K562 (cell line): ENCODE measurements around the gene USP48. TPM values are rescaled to one million over a fixed set of nuclear protein-coding genes. Genes with fewer than 3 reads are reported as not detected.

Source experiments
- ATAC-seq: fragments of 200-7000 bp; cut with Tn5 transposase; 3 replicates; pipeline ENCODE4 v1.9.1; 2020; ENCODE audit warnings: moderate library complexity
- BruUV-seq: library from RNA; stranded (reverse); fragments of 400-500 nt; replicated peaks from 2 replicates; lab custom pipeline; 2021; lab: Mats Ljungman, UMichigan
- CTCF ChIA-PET: fragments of 300-600 bp; formaldehyde crosslinking; extraction: SDS; loops from one replicate; lab custom pipeline; 2021; ENCODE audit warnings: low intra/inter-chr PET ratio; lab: Yijun Ruan, JAX
- POLR2A ChIA-PET: fragments of 300-600, 350-650 bp; sonication (Branson Sonifier 250); formaldehyde crosslinking; extraction: SDS; loops from one replicate; lab custom pipeline; 2021; ENCODE audit warnings: antibody characterized with exemption, inconsistent platforms; lab: Yijun Ruan, JAX
- DNase-seq, 4 experiments: peaks; one replicate each; pipeline versions ENCODE4 v3.0.0 to v3.0.0-alpha.2; 2011 to 2018; ENCODE audit warnings: low spot score in 3 of 4, mixed read lengths in 3 of 4; ENCODE audit errors: extremely low read depth in 1 of 4
- FAIRE-seq: peaks from 2 replicates; lab custom pipeline; 2011; peaks lifted over from hg19 to GRCh38; lab: Jason Lieb, UNC
- H2AFZ ChIP-seq: 2 replicates; pipeline ENCODE4 v1.6.0; 2011; ENCODE audit warnings: low read depth, low read length, control low read depth, inconsistent platforms
- H3K27ac ChIP-seq: fragments of 200-600 bp; 3 replicates; pipeline ENCODE4 v1.8.0; 2011; ENCODE audit warnings: low read depth, mild to moderate bottlenecking, control low read depth, inconsistent platforms, low read length, moderate library complexity, mixed read lengths; ENCODE audit errors: extremely low read depth
- H3K27me3 ChIP-seq, 2 experiments: fragments of 300-600 bp in 1 of 2; 2 replicates in 1 of 2; 3 replicates in 1 of 2; pipeline versions ENCODE4 v1.6.0 to v1.8.0; 2011; ENCODE audit warnings: inconsistent platforms in 2 of 2, low read length in 2 of 2, mild to moderate bottlenecking in 1 of 2, mixed read lengths in 1 of 2, moderate library complexity in 1 of 2; ENCODE audit not compliant: control insufficient read depth in 2 of 2, insufficient read depth in 2 of 2
- H3K36me3 ChIP-seq: fragments of 300-600 bp; 3 replicates; pipeline ENCODE4 v1.8.0; 2011; ENCODE audit warnings: mild to moderate bottlenecking, low read length, inconsistent platforms; ENCODE audit not compliant: control insufficient read depth, insufficient read depth
- H3K4me1 ChIP-seq, 2 experiments: fragments of 200-600 bp in 1 of 2; replicated peaks in 1 of 2; 2 replicates in 1 of 2; 3 replicates in 1 of 2; pipeline versions ENCODE4 v1.5.1 to v1.8.0; 2011; ENCODE audit warnings: inconsistent platforms in 2 of 2, low read length in 2 of 2, mild to moderate bottlenecking in 1 of 2, mixed read lengths in 1 of 2, moderate library complexity in 1 of 2; ENCODE audit not compliant: control insufficient read depth in 2 of 2, insufficient read depth in 2 of 2
- H3K4me2 ChIP-seq: 2 replicates; pipeline ENCODE4 v1.6.1; 2011; ENCODE audit warnings: low read length, control low read depth, inconsistent platforms, mixed read lengths; ENCODE audit not compliant: insufficient read depth
- H3K4me3 ChIP-seq: fragments of 200-600 bp; sonication (generic), shearing (Covaris generic); 2 replicates; pipeline ENCODE4 v1.5.1; 2016; ENCODE audit warnings: control low read depth, inconsistent platforms
- H3K79me2 ChIP-seq: fragments of 200-600 bp; 3 replicates; pipeline ENCODE4 v1.8.0; 2011; ENCODE audit warnings: low read length, inconsistent platforms; ENCODE audit not compliant: control insufficient read depth, insufficient read depth
- H3K9ac ChIP-seq, 2 experiments: 2 replicates each; pipeline versions ENCODE4 v1.6.0 to v1.6.1; 2011; ENCODE audit warnings: low read depth in 2 of 2, low read length in 2 of 2, control low read depth in 1 of 2, inconsistent platforms in 1 of 2, mild to moderate bottlenecking in 1 of 2, mixed read lengths in 1 of 2; ENCODE audit not compliant: insufficient read depth in 1 of 2
- H3K9me1 ChIP-seq: one replicate; pipeline ENCODE4 v1.6.0; 2011; ENCODE audit warnings: inconsistent platforms, mild to moderate bottlenecking, low read length, moderate library complexity; ENCODE audit not compliant: control insufficient read depth, insufficient read depth
- H3K9me3 ChIP-seq: replicated peaks from 2 replicates; pipeline ENCODE4 v1.5.1; 2011; ENCODE audit warnings: low read depth, low read length, inconsistent platforms; ENCODE audit not compliant: control insufficient read depth, insufficient read depth
- H4K20me1 ChIP-seq: replicated peaks from 2 replicates; pipeline ENCODE4 v1.6.1; 2011; ENCODE audit warnings: low read length, inconsistent platforms, mixed read lengths; ENCODE audit not compliant: control insufficient read depth, insufficient read depth
- E2F3 ChIP-seq: fragments of 250-450 bp; sonication (Bioruptor Pico); IDR thresholded peaks from 2 replicates; pipeline ENCODE4 v1.4.0; 2020; ENCODE audit warnings: mild to moderate bottlenecking
- GTF2E2 ChIP-seq: fragments of 200-800 bp; sonication (Bioruptor generic); IDR thresholded peaks from 2 replicates; pipeline ENCODE4 v1.6.1; 2016; ENCODE audit warnings: missing genetic modification characterization, missing compliant biosample characterization
- NCOA2 ChIP-seq, 2 experiments: fragments of 450-650 bp; IDR thresholded peaks; 2 replicates each; pipeline ENCODE4 v1.6.1; 2018; ENCODE audit warnings: mild to moderate bottlenecking in 2 of 2, moderate library complexity in 1 of 2; ENCODE audit not compliant: partially characterized antibody in 2 of 2
- RBM34 ChIP-seq: fragments of 200-400 bp; formaldehyde crosslinking; IDR thresholded peaks from 2 replicates; pipeline ENCODE4 v1.6.1; 2018; ENCODE audit warnings: low read length, borderline replicate concordance; ENCODE audit not compliant: insufficient read depth
- SRSF9 ChIP-seq: fragments of 200-400 bp; formaldehyde crosslinking; IDR thresholded peaks from 2 replicates; pipeline ENCODE4 v1.6.1; 2017; ENCODE audit warnings: low read depth, low read length, borderline replicate concordance
- STAT6 ChIP-seq: sonication (generic); formaldehyde crosslinking; IDR thresholded peaks from 2 replicates; pipeline ENCODE4 v1.8.1; 2023; ENCODE audit warnings: mild to moderate bottlenecking, missing genetic modification reagents
- TFAP4 ChIP-seq: sonication (generic); formaldehyde crosslinking; IDR thresholded peaks from 2 replicates; pipeline ENCODE4 v1.8.0; 2022; ENCODE audit warnings: missing genetic modification reagents, mild to moderate bottlenecking, moderate library complexity, borderline replicate concordance
- ZBTB17 ChIP-seq: fragments of 450-650 bp; formaldehyde crosslinking; IDR thresholded peaks from 2 replicates; pipeline ENCODE4 v1.4.0; 2020; ENCODE audit warnings: mild to moderate bottlenecking
- ZNF134 ChIP-seq: fragments of 250-450 bp; sonication (Bioruptor Pico); conservative IDR thresholded peaks from 2 replicates; pipeline ENCODE4 v1.4.0; 2020
- ZNF408 ChIP-seq: fragments of 250-450 bp; sonication (Bioruptor Pico); IDR thresholded peaks from 2 replicates; pipeline ENCODE4 v1.4.0; 2020; ENCODE audit warnings: low read depth, mild to moderate bottlenecking, moderate library complexity
- WGBS: fragments of 100-300 bp; shearing (Covaris generic); methylation state at CpG from one replicate; pipeline ENCODE4 v1.1.6; 2016; ENCODE audit warnings: low coverage, mixed read lengths; ENCODE audit not compliant: insufficient coverage; ENCODE audit errors: missing lambda C conversion rate; 5-methylcytosine and 5-hydroxymethylcytosine counted together
- in situ Hi-C: fragments of 300-500 bp; cut with MboI; formaldehyde crosslinking; loops from 4 replicates; pipeline ENCODE4 v1.15.0; 2018; ENCODE audit warnings: inconsistent platforms, mixed read lengths
- intact Hi-C: fragments of 100-400 bp; cut with micrococcal nuclease; formaldehyde crosslinking; loops from 2 replicates; pipeline ENCODE4 v1.14.2; 2022
- polyA plus RNA-seq, 8 experiments: library from polyadenylated mRNA; depleted of rRNA in 4 of 8; stranded (reverse) in 5 of 8; unstranded in 3 of 8; fragments of >200 nt; fragmentation: Nextera tagmentation in 2 of 8; fragmentation: Illumina TruSeq in 1 of 8; extraction: Ambion mirVana in 2 of 8; extraction: Trizol in 1 of 8; gene quantifications; 2 replicates each; pipeline versions ENCODE4 v1.2.1 to v1.2.3, GENCODE V29; 2011 to 2014; ENCODE audit warnings: inconsistent platforms in 1 of 8, missing spikeins in 1 of 8
- total RNA-seq, 7 experiments: library from RNA; depleted of rRNA in 6 of 7; stranded (reverse); fragments of >200 nt in 6 of 7; fragmentation: Illumina TruSeq in 2 of 7; extraction: Trizol in 2 of 7; gene quantifications; 2 replicates each; pipeline versions ENCODE4 v1.2.1 to v1.2.3, GENCODE V29; 2011 to 2021; ENCODE audit warnings: low replicate concordance in 1 of 7
- TF ChIP-seq, protein P1 (sequence below): sonication (generic); formaldehyde crosslinking; IDR thresholded peaks from 2 replicates; pipeline ENCODE4 v1.8.0; 2022; ENCODE audit warnings: missing genetic modification reagents, mild to moderate bottlenecking, borderline replicate concordance

USP48 gene
- total and polyA plus RNA-seq, 9 of the 15 experiments (the other 6 are each of a cell fraction or from before 2014, with no cell fraction given): 23.3 to 123 (median 106) TPM

- no peak for TF ChIP-seq RBM34
- no peak for TF ChIP-seq NCOA2 (IDR thresholded peaks at IDR 0.05; ENCODE audit: partially characterized antibody in 2 of 2)
Observed at GRCh38 chr1:21813542-21813941, 30.6 kb upstream of the USP48 start (continued).

DNA sequence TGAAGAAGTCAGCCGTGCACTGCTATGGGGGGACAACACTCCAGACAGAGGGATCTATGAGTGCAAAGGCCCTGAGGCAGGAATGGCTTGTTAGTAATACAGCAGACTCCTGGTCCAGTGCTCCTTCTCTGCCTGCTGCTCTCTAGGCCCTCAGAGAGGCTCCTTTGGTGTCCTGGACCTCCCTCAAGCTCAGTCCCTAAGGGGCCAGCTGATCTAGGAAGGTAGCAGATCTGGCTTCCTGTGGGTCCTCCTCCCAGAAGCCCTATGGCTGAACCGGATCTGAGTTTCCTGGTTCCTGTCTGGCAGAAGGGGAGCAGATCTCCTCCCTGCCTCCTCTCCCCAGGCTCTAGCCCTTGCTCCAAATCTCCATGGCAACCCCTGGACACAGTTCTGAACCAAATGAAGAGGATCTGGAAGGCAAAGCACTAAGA, 28.9 kb upstream of the USP48 start, which contains the start of gene LDLRAD2:
Gene LDLRAD2 (plus strand): TSS at position 391 of the 431 bp plus-strand sequence. CDS start 187 bp downstream, outside the sequence.
- ChIA-PET POLR2A (no interaction called here), CTCF (no interaction called here)
- H3K27ac ChIP-seq: no peak within 1 kb of the TSS
- 27% methylated on average over 2 of the region's 2 CpGs for WGBS
- H3K9me3 ChIP-seq: no peaks in the 10 kb centered on the region
- peak within 1 kb of the TSS; percentile 77 for H2AFZ ChIP-seq
- FAIRE-seq (no peak), ATAC-seq (peak; percentile 17; the same call in 2 of the 3 replicates), DNase-seq (peak in 1 of 4 experiments; percentile 39)
- no peak within 1 kb of the TSS for H3K4me3 ChIP-seq
- in situ Hi-C loops: no loop called here
- H3K79me2 ChIP-seq: no peaks in the 10 kb centered on the region
- no peaks in the 10 kb centered on the region for H3K27me3 ChIP-seq
- H3K9me1 ChIP-seq: no peaks in the 10 kb centered on the region
- intact Hi-C loops: no loop called here
- H3K4me1 ChIP-seq: peaks cover 0 to 13% of the 10 kb centered on the region in 2 experiments; a peak in 4 of 5 replicates
- no peaks in the 10 kb centered on the region for H4K20me1 ChIP-seq
- no TSS peak for BruUV-seq
- H3K36me3 ChIP-seq: no peaks in the 10 kb centered on the region
- peak within 1 kb of the TSS in 1 of 2 experiments; percentile 30; a peak in 2 of 4 replicates for H3K9ac ChIP-seq
- no peak within 1 kb of the TSS for H3K4me2 ChIP-seq
- TF ChIP-seq GTF2E2 (tag): no peak
- TF ChIP-seq SRSF9: no peak
- no peak for TF ChIP-seq ZBTB17 (CRISPR knock-in tag)
- TF ChIP-seq ZNF134 (CRISPR knock-in tag): no peak
- TF ChIP-seq, protein P1, sequence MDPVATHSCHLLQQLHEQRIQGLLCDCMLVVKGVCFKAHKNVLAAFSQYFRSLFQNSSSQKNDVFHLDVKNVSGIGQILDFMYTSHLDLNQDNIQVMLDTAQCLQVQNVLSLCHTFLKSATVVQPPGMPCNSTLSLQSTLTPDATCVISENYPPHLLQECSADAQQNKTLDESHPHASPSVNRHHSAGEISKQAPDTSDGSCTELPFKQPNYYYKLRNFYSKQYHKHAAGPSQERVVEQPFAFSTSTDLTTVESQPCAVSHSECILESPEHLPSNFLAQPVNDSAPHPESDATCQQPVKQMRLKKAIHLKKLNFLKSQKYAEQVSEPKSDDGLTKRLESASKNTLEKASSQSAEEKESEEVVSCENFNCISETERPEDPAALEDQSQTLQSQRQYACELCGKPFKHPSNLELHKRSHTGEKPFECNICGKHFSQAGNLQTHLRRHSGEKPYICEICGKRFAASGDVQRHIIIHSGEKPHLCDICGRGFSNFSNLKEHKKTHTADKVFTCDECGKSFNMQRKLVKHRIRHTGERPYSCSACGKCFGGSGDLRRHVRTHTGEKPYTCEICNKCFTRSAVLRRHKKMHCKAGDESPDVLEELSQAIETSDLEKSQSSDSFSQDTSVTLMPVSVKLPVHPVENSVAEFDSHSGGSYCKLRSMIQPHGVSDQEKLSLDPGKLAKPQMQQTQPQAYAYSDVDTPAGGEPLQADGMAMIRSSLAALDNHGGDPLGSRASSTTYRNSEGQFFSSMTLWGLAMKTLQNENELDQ (CRISPR knock-in tag): no peak
- TF ChIP-seq ZNF408 (CRISPR knock-in tag): no peak
- no peak for TF ChIP-seq STAT6 (CRISPR knock-in tag)
- no peak for TF ChIP-seq E2F3 (CRISPR knock-in tag)
- TF ChIP-seq TFAP4 (CRISPR knock-in tag): peak; percentile 17; the same call in 1 of the 2 replicates
